HCT116 (cell line): Measurements from ENCODE around the gene FOSB. TPM values are rescaled to one million over a fixed set of nuclear protein-coding genes. Genes with fewer than 3 reads are reported as not detected.

Experiments
- ATAC-seq: fragments of 200-7000 bp; cut with Tn5 transposase; 2 replicates; pipeline ENCODE4 v1.9.1; 2020; ENCODE audit warnings: mild to moderate bottlenecking, moderate library complexity
- BruUV-seq: library from RNA; stranded (reverse); fragments of 400-500 nt; replicated peaks from 2 replicates; lab custom pipeline; 2021; lab: Mats Ljungman, UMichigan
- CTCF ChIA-PET: fragments of 300-600 bp; sonication (Branson Sonifier 250); formaldehyde crosslinking; loops from one replicate; lab custom pipeline; 2021; ENCODE audit warnings: antibody characterized with exemption; lab: Charles Lee
- POLR2A ChIA-PET: fragments of 300-600, 350-600 bp; sonication (Branson Sonifier 250); formaldehyde crosslinking; loops from one replicate; lab custom pipeline; 2021; ENCODE audit warnings: antibody characterized with exemption; lab: Charles Lee
- RAD21 ChIA-PET, 2 experiments: fragments of 300-600 bp; sonication (Branson Sonifier 250); formaldehyde crosslinking; loops; one replicate each; lab custom pipeline; 2023; ENCODE audit warnings: low total read pairs in 2 of 2; ENCODE audit not compliant: uncharacterized antibody in 2 of 2, unreplicated experiment in 2 of 2, low non-redundant PET in 1 of 2; lab: Charles Lee
- DNase-seq: peaks from one replicate; pipeline ENCODE4 v3.0.0-alpha.2; 2010; ENCODE audit warnings: low read depth, low spot score
- H2AFZ ChIP-seq: fragments of 200-600 bp; shearing (Covaris generic), sonication (generic); 2 replicates; pipeline ENCODE4 v1.6.1; 2017; ENCODE audit warnings: low read depth, mixed run types, mixed read lengths, antibody characterized with exemption, low read length; ENCODE audit not compliant: poor library complexity, severe bottlenecking
- H3K27ac ChIP-seq: 2 replicates; pipeline ENCODE4 v1.5.1; 2012; ENCODE audit warnings: low read depth, low read length
- H3K27me3 ChIP-seq: fragments of 200-600 bp; sonication (generic); 2 replicates; pipeline ENCODE4 v1.6.1; 2016; ENCODE audit warnings: mixed run types, low read length, mixed read lengths; ENCODE audit not compliant: insufficient read depth
- H3K36me3 ChIP-seq, 2 experiments: fragments of 200-500 bp in 1 of 2; fragments of 200-600 bp in 1 of 2; sonication (Bioruptor generic) in 1 of 2; sonication (generic) in 1 of 2; 2 replicates each; pipeline versions ENCODE4 v1.5.1 to v1.6.1; 2014 to 2016; ENCODE audit warnings: low read length in 2 of 2, inconsistent platforms in 1 of 2, mixed read lengths in 1 of 2, mixed run types in 1 of 2; ENCODE audit not compliant: insufficient read depth in 2 of 2, control insufficient read depth in 1 of 2
- H3K4me1 ChIP-seq, 2 experiments: fragments of 200-600 bp in 1 of 2; sonication (generic) in 1 of 2; 2 replicates each; pipeline versions ENCODE4 v1.5.1 to v1.6.1; 2012 to 2017; ENCODE audit warnings: low read length in 2 of 2, inconsistent platforms in 1 of 2, mild to moderate bottlenecking in 1 of 2, mixed read lengths in 1 of 2, mixed run types in 1 of 2, moderate library complexity in 1 of 2; ENCODE audit not compliant: insufficient read depth in 2 of 2, control insufficient read depth in 1 of 2
- H3K4me2 ChIP-seq: fragments of 200-600 bp; sonication (generic); 2 replicates; pipeline ENCODE4 v1.6.1; 2017; ENCODE audit warnings: mixed run types, low read length, mixed read lengths
- H3K4me3 ChIP-seq, 2 experiments: fragments of 200-600 bp in 1 of 2; sonication (generic) in 1 of 2; replicated peaks in 1 of 2; 2 replicates each; pipeline ENCODE4 v1.5.1; 2011 to 2016; ENCODE audit warnings: low read length in 2 of 2, control low read depth in 1 of 2, low read depth in 1 of 2, mild to moderate bottlenecking in 1 of 2, mixed read lengths in 1 of 2, mixed run types in 1 of 2
- H3K79me2 ChIP-seq: fragments of 200-600 bp; sonication (generic); 2 replicates; pipeline ENCODE4 v1.6.1; 2017; ENCODE audit warnings: mild to moderate bottlenecking, mixed run types, low read length, moderate library complexity, mixed read lengths; ENCODE audit not compliant: insufficient read depth
- H3K9ac ChIP-seq: fragments of 200-600 bp; sonication (generic); 2 replicates; pipeline ENCODE4 v1.6.1; 2016; ENCODE audit warnings: low read length, mixed read lengths
- H3K9me2 ChIP-seq: fragments of 200-600 bp; sonication (generic), shearing (Covaris generic); 2 replicates; pipeline ENCODE4 v1.6.1; 2017; ENCODE audit warnings: mixed run types, mild to moderate bottlenecking, moderate library complexity; ENCODE audit not compliant: insufficient read depth
- H3K9me3 ChIP-seq, 2 experiments: fragments of 200-500 bp in 1 of 2; fragments of 200-600 bp in 1 of 2; sonication (Bioruptor generic) in 1 of 2; sonication (generic) in 1 of 2; 2 replicates each; pipeline ENCODE4 v1.6.1; 2014 to 2017; ENCODE audit warnings: low read length in 2 of 2, mixed read lengths in 2 of 2, inconsistent platforms in 1 of 2, low read depth in 1 of 2, mild to moderate bottlenecking in 1 of 2, mixed run types in 1 of 2, moderate library complexity in 1 of 2; ENCODE audit not compliant: control insufficient read depth in 1 of 2, insufficient read depth in 1 of 2
- H4K20me1 ChIP-seq: fragments of 200-600 bp; sonication (generic), shearing (Covaris generic); 2 replicates; pipeline ENCODE4 v1.6.1; 2017; ENCODE audit warnings: mixed run types, mild to moderate bottlenecking, moderate library complexity; ENCODE audit not compliant: insufficient read depth
- CBX3 ChIP-seq: IDR thresholded peaks from 2 replicates; pipeline ENCODE4 v1.6.1; 2012; ENCODE audit warnings: low read depth
- EGR1 ChIP-seq: IDR thresholded peaks from 2 replicates; pipeline ENCODE4 v1.6.1; 2012; ENCODE audit warnings: low read depth
- ELF1 ChIP-seq: IDR thresholded peaks from 2 replicates; pipeline ENCODE4 v1.6.1; 2012; ENCODE audit warnings: low read depth, borderline replicate concordance
- FOSL1 ChIP-seq: IDR thresholded peaks from 2 replicates; pipeline ENCODE4 v1.6.1; 2012; ENCODE audit warnings: low read depth
- JUND ChIP-seq: IDR thresholded peaks from 2 replicates; pipeline ENCODE4 v1.6.1; 2012
- POLR2A ChIP-seq: IDR thresholded peaks from 2 replicates; pipeline ENCODE4 v1.7.0; 2011; ENCODE audit warnings: borderline replicate concordance; ENCODE audit not compliant: insufficient read depth, insufficient read length; ENCODE audit errors: extremely low read depth
- POLR2AphosphoS5 ChIP-seq: IDR thresholded peaks from 2 replicates; pipeline ENCODE4 v1.6.1; 2011; ENCODE audit warnings: mild to moderate bottlenecking, low read depth, low read length, moderate library complexity
- RAD21 ChIP-seq: IDR thresholded peaks from 2 replicates; pipeline ENCODE4 v1.6.1; 2012; ENCODE audit warnings: low read depth, mild to moderate bottlenecking
- SIN3A ChIP-seq: IDR thresholded peaks from 2 replicates; pipeline ENCODE4 v1.6.1; 2012; ENCODE audit warnings: low read depth
- SP1 ChIP-seq: IDR thresholded peaks from 2 replicates; pipeline ENCODE4 v1.6.1; 2012; ENCODE audit warnings: low read depth
- SRF ChIP-seq: IDR thresholded peaks from 2 replicates; pipeline ENCODE4 v1.6.1; 2012; ENCODE audit warnings: low read depth
- TCF7L2 ChIP-seq: IDR thresholded peaks from 2 replicates; pipeline ENCODE4 v1.7.0; 2011; ENCODE audit warnings: borderline replicate concordance, inconsistent platforms; ENCODE audit not compliant: insufficient read depth, insufficient read length; ENCODE audit errors: extremely low read depth
- ZFX ChIP-seq: fragments of 450-650 bp; IDR thresholded peaks from 2 replicates; pipeline ENCODE4 v1.6.1; 2017
- ZNF274 ChIP-seq: fragments of 200-500 bp; sonication (Bioruptor generic); IDR thresholded peaks from 2 replicates; pipeline ENCODE4 v1.6.1; 2014; ENCODE audit warnings: mild to moderate bottlenecking, low read depth, low read length, inconsistent platforms
- intact Hi-C: fragments of 100-400 bp; cut with micrococcal nuclease; formaldehyde crosslinking; loops from 2 replicates; pipeline ENCODE4 v1.10.0; 2022
- total RNA-seq: library from RNA; stranded (reverse); gene quantifications from one replicate; pipeline ENCODE4 v1.2.1, GENCODE V29; 2021; ENCODE audit not compliant: unreplicated experiment
- TF ChIP-seq, protein P1 (sequence below): IDR thresholded peaks from 2 replicates; pipeline ENCODE4 v1.6.1; 2011; ENCODE audit warnings: mild to moderate bottlenecking, low read length, moderate library complexity; ENCODE audit not compliant: insufficient replicate concordance; ENCODE audit errors: extremely low read depth
- TF ChIP-seq, protein P2 (sequence below): IDR thresholded peaks from 2 replicates; pipeline ENCODE4 v1.6.1; 2012
- TF ChIP-seq, protein P3 (sequence below): IDR thresholded peaks from 2 replicates; pipeline ENCODE4 v1.6.1; 2012; ENCODE audit warnings: low read depth
- TF ChIP-seq, protein P4 (sequence below), 3 experiments: fragments of 200-600 bp in 1 of 3; sonication (generic) in 1 of 3; IDR thresholded peaks in 2 of 3; conservative IDR thresholded peaks in 1 of 3; 2 replicates each; pipeline ENCODE4 v1.5.1; 2012 to 2017; ENCODE audit warnings: low read depth in 2 of 3, low read length in 2 of 3, antibody characterized with exemption in 1 of 3, borderline replicate concordance in 1 of 3, control low read depth in 1 of 3, mild to moderate bottlenecking in 1 of 3, mixed read lengths in 1 of 3, mixed run types in 1 of 3, moderate library complexity in 1 of 3; ENCODE audit not compliant: insufficient read depth in 1 of 3

Gene FOSB
- total RNA-seq, 1 experiment from 2014 or later = 12.6 TPM

DNA sequence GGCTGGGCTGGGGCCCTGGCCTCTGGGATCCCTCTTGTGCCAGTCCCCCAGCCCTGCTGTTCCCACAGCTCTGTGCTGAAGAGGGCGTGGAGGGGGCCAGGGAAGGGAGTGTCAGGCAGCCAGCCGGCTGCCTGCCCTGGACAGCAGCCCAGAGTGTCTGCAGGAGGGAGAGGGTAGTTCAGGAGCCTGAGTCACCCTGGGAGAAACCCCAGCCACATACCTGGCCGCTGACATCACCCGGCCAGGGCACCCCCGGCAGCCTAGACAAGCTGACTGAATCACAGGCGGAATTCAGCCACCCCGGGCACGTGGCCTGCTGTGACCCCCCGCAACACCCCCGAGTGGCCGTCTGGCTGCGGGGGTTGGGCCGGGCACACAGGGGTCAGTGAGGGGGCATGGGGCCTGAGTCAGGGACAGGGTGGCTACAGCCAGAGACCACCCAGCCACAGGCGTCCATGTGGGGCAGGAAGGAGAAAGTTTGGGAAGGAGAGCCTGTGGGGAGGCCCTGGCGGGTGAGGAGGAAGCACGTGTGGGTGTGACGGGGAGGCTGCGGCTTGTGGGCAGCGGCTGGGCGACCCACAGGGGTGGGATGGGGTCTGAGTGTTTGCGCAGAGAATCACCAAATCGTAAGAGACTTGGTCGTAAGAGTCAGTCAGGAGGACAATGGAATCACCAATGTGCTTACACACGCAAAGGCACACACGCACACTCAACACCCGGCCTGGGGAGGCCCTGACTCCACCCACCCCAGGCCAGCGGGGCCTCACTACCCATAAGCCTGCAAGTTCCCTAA is 11.9 kb upstream of the FOSB start:
- no peaks in the 10 kb centered on the region for H3K36me3 ChIP-seq
- peaks cover 26 to 53% of the 10 kb centered on the region in 2 experiments for H3K4me1 ChIP-seq
- ChIA-PET CTCF (interaction anchor here (1.0 to 2.8 kb wide), 4 partner anchors 11 to 23 kb away, joined by 3 to 11 read pairs (median 4); no protein-coding TSS in a partner anchor), POLR2A (interaction anchor here (0.5 to 4.1 kb wide), 4 partner anchors 12 to 61 kb away, joined by 3 to 72 read pairs (median 4); partner anchors contain the start of gene FOSB), RAD21 (interaction anchor here in 1 of 2 experiments (0.6 kb wide), 1 partner anchor 8 kb away, joined by 3 read pairs; no protein-coding TSS in a partner anchor)
- H3K4me3 ChIP-seq = peak overlapping the region; percentile 13 to 43; a peak in 3 of 4 replicates
- H2AFZ ChIP-seq = no peak overlapping the region
- H3K27ac ChIP-seq = peak overlapping the region; percentile 82
- DNase-seq (peak; percentile 95), ATAC-seq (peak; percentile 93)
- peak overlapping the region; percentile 79 for H3K4me2 ChIP-seq
- no peaks in the 10 kb centered on the region for H3K27me3 ChIP-seq
- H4K20me1 ChIP-seq = no peaks in the 10 kb centered on the region
- peaks cover 0 to 4% of the 10 kb centered on the region in 2 experiments; a peak in 1 of 4 replicates for H3K9me3 ChIP-seq
- H3K9me2 ChIP-seq = no peaks in the 10 kb centered on the region
- H3K79me2 ChIP-seq = no peaks in the 10 kb centered on the region
- intact Hi-C loops = loop anchor here (1.0 kb wide), 1 partner anchor 12 kb away; no protein-coding TSS in a partner anchor
- BruUV-seq = no TSS peak
- H3K9ac ChIP-seq = peak overlapping the region; percentile 77
- TF ChIP-seq RAD21 (no peak), POLR2AphosphoS5 (peak; percentile 80), JUND (peak; percentile 100), CBX3 (peak; percentile 79; the same call in 1 of the 2 replicates), ZNF274 (no peak), ZFX (peak; percentile 55; the same call in 1 of the 2 replicates), ELF1 (no peak), TCF7L2 (peak; percentile 44), SP1 (peak; percentile 89), SRF (peak; percentile 86), POLR2A (no peak), EGR1 (peak; percentile 62; the same call in 1 of the 2 replicates), SIN3A (peak; percentile 98), FOSL1 (peak; percentile 97)
- TF ChIP-seq, protein P1, sequence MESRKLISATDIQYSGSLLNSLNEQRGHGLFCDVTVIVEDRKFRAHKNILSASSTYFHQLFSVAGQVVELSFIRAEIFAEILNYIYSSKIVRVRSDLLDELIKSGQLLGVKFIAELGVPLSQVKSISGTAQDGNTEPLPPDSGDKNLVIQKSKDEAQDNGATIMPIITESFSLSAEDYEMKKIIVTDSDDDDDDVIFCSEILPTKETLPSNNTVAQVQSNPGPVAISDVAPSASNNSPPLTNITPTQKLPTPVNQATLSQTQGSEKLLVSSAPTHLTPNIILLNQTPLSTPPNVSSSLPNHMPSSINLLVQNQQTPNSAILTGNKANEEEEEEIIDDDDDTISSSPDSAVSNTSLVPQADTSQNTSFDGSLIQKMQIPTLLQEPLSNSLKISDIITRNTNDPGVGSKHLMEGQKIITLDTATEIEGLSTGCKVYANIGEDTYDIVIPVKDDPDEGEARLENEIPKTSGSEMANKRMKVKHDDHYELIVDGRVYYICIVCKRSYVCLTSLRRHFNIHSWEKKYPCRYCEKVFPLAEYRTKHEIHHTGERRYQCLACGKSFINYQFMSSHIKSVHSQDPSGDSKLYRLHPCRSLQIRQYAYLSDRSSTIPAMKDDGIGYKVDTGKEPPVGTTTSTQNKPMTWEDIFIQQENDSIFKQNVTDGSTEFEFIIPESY = peak; percentile 35
- TF ChIP-seq, protein P2, sequence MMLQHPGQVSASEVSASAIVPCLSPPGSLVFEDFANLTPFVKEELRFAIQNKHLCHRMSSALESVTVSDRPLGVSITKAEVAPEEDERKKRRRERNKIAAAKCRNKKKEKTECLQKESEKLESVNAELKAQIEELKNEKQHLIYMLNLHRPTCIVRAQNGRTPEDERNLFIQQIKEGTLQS = no peak; the same call in 1 of the 2 replicates
- TF ChIP-seq, protein P3, sequence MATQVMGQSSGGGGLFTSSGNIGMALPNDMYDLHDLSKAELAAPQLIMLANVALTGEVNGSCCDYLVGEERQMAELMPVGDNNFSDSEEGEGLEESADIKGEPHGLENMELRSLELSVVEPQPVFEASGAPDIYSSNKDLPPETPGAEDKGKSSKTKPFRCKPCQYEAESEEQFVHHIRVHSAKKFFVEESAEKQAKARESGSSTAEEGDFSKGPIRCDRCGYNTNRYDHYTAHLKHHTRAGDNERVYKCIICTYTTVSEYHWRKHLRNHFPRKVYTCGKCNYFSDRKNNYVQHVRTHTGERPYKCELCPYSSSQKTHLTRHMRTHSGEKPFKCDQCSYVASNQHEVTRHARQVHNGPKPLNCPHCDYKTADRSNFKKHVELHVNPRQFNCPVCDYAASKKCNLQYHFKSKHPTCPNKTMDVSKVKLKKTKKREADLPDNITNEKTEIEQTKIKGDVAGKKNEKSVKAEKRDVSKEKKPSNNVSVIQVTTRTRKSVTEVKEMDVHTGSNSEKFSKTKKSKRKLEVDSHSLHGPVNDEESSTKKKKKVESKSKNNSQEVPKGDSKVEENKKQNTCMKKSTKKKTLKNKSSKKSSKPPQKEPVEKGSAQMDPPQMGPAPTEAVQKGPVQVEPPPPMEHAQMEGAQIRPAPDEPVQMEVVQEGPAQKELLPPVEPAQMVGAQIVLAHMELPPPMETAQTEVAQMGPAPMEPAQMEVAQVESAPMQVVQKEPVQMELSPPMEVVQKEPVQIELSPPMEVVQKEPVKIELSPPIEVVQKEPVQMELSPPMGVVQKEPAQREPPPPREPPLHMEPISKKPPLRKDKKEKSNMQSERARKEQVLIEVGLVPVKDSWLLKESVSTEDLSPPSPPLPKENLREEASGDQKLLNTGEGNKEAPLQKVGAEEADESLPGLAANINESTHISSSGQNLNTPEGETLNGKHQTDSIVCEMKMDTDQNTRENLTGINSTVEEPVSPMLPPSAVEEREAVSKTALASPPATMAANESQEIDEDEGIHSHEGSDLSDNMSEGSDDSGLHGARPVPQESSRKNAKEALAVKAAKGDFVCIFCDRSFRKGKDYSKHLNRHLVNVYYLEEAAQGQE = no peak
- TF ChIP-seq, protein P4, sequence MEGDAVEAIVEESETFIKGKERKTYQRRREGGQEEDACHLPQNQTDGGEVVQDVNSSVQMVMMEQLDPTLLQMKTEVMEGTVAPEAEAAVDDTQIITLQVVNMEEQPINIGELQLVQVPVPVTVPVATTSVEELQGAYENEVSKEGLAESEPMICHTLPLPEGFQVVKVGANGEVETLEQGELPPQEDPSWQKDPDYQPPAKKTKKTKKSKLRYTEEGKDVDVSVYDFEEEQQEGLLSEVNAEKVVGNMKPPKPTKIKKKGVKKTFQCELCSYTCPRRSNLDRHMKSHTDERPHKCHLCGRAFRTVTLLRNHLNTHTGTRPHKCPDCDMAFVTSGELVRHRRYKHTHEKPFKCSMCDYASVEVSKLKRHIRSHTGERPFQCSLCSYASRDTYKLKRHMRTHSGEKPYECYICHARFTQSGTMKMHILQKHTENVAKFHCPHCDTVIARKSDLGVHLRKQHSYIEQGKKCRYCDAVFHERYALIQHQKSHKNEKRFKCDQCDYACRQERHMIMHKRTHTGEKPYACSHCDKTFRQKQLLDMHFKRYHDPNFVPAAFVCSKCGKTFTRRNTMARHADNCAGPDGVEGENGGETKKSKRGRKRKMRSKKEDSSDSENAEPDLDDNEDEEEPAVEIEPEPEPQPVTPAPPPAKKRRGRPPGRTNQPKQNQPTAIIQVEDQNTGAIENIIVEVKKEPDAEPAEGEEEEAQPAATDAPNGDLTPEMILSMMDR (IDR thresholded peaks at IDR 0.05 in 2 of 3, conservative IDR thresholded peaks at IDR 0.05 in 1 of 3; ENCODE audit: borderline replicate concordance in 1 of 3, insufficient read depth in 1 of 3, low read depth in 2 of 3, low read length in 2 of 3) = no peak
